ENCODE measurements around the gene IFI16.

Gene IFI16

DNA sequence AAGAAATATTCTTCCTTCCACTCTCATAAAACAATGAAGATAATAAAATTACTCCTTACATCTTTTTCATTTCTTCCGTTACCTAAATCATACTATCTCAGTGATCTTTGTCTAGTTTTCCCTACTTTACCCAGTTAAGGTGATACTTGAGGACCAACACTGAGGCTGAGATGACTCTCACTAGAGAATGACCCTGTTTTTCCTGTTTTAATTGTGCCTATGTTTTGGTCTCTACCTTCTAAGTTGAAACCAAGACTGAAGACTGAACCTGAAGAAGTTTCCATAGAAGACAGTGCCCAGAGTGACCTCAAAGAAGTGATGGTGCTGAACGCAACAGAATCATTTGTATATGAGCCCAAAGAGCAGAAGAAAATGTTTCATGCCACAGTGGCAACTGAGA lies 41.7 kb downstream of the IFI16 start:
- ATAC-seq (ENCODE audit: insufficient read depth, low read depth) (no peak), DNase-seq (no peak)
- Histone ChIP-seq H3K36me3 (ENCODE audit: insufficient read depth, low read length) (peaks cover 92% of the 10 kb centered on the region), H3K9me3 (ENCODE audit: insufficient read depth, low read length, severe bottlenecking) (no peaks in the 10 kb centered on the region), H3K79me2 (ENCODE audit: insufficient read depth, low read length) (peaks cover 6% of the 10 kb centered on the region; the same call in 1 of the 2 replicates), H3K4me2 (ENCODE audit: insufficient read depth, low read length) (no peak overlapping the region), H2AFZ (ENCODE audit: low read depth, low read length) (no peak overlapping the region), H3K27ac (ENCODE audit: low read length) (no peak overlapping the region), H3K9ac (ENCODE audit: low read depth, low read length) (no peak overlapping the region), H3K4me1 (ENCODE audit: insufficient read depth, low read length) (no peaks in the 10 kb centered on the region), H3K4me3 (ENCODE audit: low read depth in 1 of 2, low read length in 2 of 2) (no peak overlapping the region), H3K27me3 (ENCODE audit: insufficient read depth, low read length, poor library complexity) (no peaks in the 10 kb centered on the region), H4K20me1 (ENCODE audit: insufficient read depth, low read length) (peaks cover 18% of the 10 kb centered on the region; the same call in 1 of the 2 replicates)
- TF ChIP-seq, protein P1, sequence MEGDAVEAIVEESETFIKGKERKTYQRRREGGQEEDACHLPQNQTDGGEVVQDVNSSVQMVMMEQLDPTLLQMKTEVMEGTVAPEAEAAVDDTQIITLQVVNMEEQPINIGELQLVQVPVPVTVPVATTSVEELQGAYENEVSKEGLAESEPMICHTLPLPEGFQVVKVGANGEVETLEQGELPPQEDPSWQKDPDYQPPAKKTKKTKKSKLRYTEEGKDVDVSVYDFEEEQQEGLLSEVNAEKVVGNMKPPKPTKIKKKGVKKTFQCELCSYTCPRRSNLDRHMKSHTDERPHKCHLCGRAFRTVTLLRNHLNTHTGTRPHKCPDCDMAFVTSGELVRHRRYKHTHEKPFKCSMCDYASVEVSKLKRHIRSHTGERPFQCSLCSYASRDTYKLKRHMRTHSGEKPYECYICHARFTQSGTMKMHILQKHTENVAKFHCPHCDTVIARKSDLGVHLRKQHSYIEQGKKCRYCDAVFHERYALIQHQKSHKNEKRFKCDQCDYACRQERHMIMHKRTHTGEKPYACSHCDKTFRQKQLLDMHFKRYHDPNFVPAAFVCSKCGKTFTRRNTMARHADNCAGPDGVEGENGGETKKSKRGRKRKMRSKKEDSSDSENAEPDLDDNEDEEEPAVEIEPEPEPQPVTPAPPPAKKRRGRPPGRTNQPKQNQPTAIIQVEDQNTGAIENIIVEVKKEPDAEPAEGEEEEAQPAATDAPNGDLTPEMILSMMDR (IDR thresholded peaks at IDR 0.05; ENCODE audit: borderline replicate concordance, extremely low read depth, low read length, poor library complexity, severe bottlenecking), result no peak
- no peak for TF ChIP-seq EZH2 (IDR thresholded peaks at IDR 0.05; ENCODE audit: borderline replicate concordance, low read depth, low read length, severe bottlenecking)

DNA sequence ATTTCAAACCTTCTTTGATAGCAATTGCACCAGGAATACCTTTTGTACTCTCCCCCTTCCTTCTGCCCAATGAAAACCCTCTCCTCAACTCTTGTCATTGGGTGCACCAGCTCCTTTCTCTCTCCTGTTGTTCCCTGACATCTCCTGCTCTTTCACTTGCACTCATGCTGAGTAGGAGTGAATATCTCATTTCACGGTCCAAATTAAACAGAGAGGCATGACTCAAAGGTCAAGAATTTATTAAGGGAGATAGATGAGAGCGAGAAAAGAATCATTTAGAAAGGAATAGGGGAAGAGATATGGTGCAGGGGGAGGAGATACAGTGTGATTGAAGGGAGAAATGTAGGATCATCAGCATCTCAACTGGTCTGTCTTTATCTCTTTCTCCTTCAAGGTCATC lies 44.7 kb downstream of the IFI16 start:
- no peak overlapping the region for H3K9ac ChIP-seq (ENCODE audit: low read depth, low read length)
- TF ChIP-seq EZH2 (IDR thresholded peaks at IDR 0.05; ENCODE audit: borderline replicate concordance, low read depth, low read length, severe bottlenecking), result no peak
- TF ChIP-seq, protein P1 (IDR thresholded peaks at IDR 0.05; ENCODE audit: borderline replicate concordance, extremely low read depth, low read length, poor library complexity, severe bottlenecking), result no peak
- H3K4me2 ChIP-seq (ENCODE audit: insufficient read depth, low read length), result no peak overlapping the region
- peaks cover 14% of the 10 kb centered on the region; the same call in 1 of the 2 replicates for H4K20me1 ChIP-seq (ENCODE audit: insufficient read depth, low read length)
- no peak overlapping the region for H3K27ac ChIP-seq (ENCODE audit: low read length)
- peaks cover 70% of the 10 kb centered on the region for H3K36me3 ChIP-seq (ENCODE audit: insufficient read depth, low read length)
- no peak overlapping the region for H3K4me3 ChIP-seq (ENCODE audit: low read depth in 1 of 2, low read length in 2 of 2)
- H3K4me1 ChIP-seq (ENCODE audit: insufficient read depth, low read length), result no peaks in the 10 kb centered on the region
- peaks cover 3% of the 10 kb centered on the region; the same call in 1 of the 2 replicates for H3K79me2 ChIP-seq (ENCODE audit: insufficient read depth, low read length)
- ATAC-seq (ENCODE audit: insufficient read depth, low read depth) (no peak), DNase-seq (no peak)
- H2AFZ ChIP-seq (ENCODE audit: low read depth, low read length), result no peak overlapping the region
- H3K9me3 ChIP-seq (ENCODE audit: insufficient read depth, low read length, severe bottlenecking), result no peaks in the 10 kb centered on the region
- no peaks in the 10 kb centered on the region for H3K27me3 ChIP-seq (ENCODE audit: insufficient read depth, low read length, poor library complexity)

DNA sequence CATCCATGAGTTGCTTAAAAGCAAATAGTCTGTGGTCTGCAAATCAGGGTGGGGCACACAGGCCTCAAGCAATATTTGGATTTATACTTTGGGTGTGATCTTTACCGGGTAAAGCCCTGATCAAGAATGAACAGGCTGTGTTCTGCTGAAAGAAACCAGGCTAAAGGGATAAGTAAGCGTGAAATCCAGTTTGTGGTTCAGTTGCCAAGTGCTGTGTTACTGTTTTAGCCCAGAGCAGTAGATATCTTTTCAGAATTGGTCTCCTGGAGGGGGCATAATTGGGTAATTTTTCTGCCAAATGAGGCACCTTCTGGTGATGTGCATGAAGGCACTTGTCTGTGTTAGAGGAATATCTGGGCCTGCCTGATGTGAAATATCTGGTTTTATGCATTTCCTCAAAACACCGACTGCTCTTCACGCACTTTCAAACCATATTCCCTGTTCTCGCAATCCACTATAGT lies 45.5 kb downstream of the IFI16 start:
- Histone ChIP-seq H3K4me2 (ENCODE audit: insufficient read depth, low read length) (no peak overlapping the region), H3K27me3 (ENCODE audit: insufficient read depth, low read length, poor library complexity) (no peaks in the 10 kb centered on the region), H4K20me1 (ENCODE audit: insufficient read depth, low read length) (peaks cover 13% of the 10 kb centered on the region; the same call in 1 of the 2 replicates), H3K4me1 (ENCODE audit: insufficient read depth, low read length) (no peaks in the 10 kb centered on the region), H2AFZ (ENCODE audit: low read depth, low read length) (no peak overlapping the region), H3K27ac (ENCODE audit: low read length) (no peak overlapping the region), H3K4me3 (ENCODE audit: low read depth in 1 of 2, low read length in 2 of 2) (no peak overlapping the region), H3K36me3 (ENCODE audit: insufficient read depth, low read length) (peaks cover 62% of the 10 kb centered on the region), H3K79me2 (ENCODE audit: insufficient read depth, low read length) (peaks cover 3% of the 10 kb centered on the region; the same call in 1 of the 2 replicates), H3K9me3 (ENCODE audit: insufficient read depth, low read length, severe bottlenecking) (no peaks in the 10 kb centered on the region), H3K9ac (ENCODE audit: low read depth, low read length) (no peak overlapping the region)
- ATAC-seq (ENCODE audit: insufficient read depth, low read depth) (no peak), DNase-seq (no peak)
- no peak for TF ChIP-seq EZH2 (IDR thresholded peaks at IDR 0.05; ENCODE audit: borderline replicate concordance, low read depth, low read length, severe bottlenecking)
- TF ChIP-seq, protein P1 (IDR thresholded peaks at IDR 0.05; ENCODE audit: borderline replicate concordance, extremely low read depth, low read length, poor library complexity, severe bottlenecking), result no peak

All from DND-41 (cell line).